Activated T-cell treated with anti-CD3 and anti-CD28 coated beads, Interleukin-2, amount 50 U/mL, for 4 hours (primary cell): Measurements from ENCODE around the gene ACAD11. TPM values are rescaled to one million over a fixed set of nuclear protein-coding genes. Genes with fewer than 3 reads are reported as not detected.
"Not testable (repeated sequence)": the region's sequence is repeated elsewhere in the genome, so short reads cannot be mapped to it uniquely, and the experiment has no call there.

Experiments used
- ATAC-seq, 2 donors: fragments of 200-7000 bp; cut with Tn5 transposase; one replicate each; pipeline ENCODE4 v1.10.0; 2021
- DNase-seq: peaks from one replicate; pipeline ENCODE4 v3.0.0-alpha.2; 2020
- H3K27me3 Mint-ChIP-seq: one replicate; pipeline ENCODE4 v1.8.0; 2021; ENCODE audit warnings: low read depth, mixed read lengths
- H3K36me3 Mint-ChIP-seq: one replicate; pipeline ENCODE4 v1.8.0; 2022; ENCODE audit warnings: mixed read lengths; ENCODE audit not compliant: insufficient read depth
- H3K4me1 Mint-ChIP-seq: one replicate; pipeline ENCODE4 v1.8.0; 2021; ENCODE audit warnings: low read depth, mixed read lengths
- H3K4me3 Mint-ChIP-seq: one replicate; pipeline ENCODE4 v1.8.0; 2021; ENCODE audit warnings: mild to moderate bottlenecking, moderate library complexity, mixed read lengths
- H3K9me3 Mint-ChIP-seq: one replicate; pipeline ENCODE4 v1.8.0; 2021; ENCODE audit warnings: mixed read lengths
- total RNA-seq, 3 donors: library from RNA; stranded (reverse); gene quantifications; one replicate each; pipeline ENCODE4 v1.2.1, GENCODE V29; 2021

ACAD11 gene
- total RNA-seq, 3 donors from 2014 or later = 6.5 to 12.1 (median 10.8) TPM

GRCh38 chr3:132660052-132660810 lies 622 bp upstream of the ACAD11 start, which contains the start of gene UBA5:
UBA5 (plus strand) TSS chr3:132660329; CDS start chr3:132660538, 209 bp downstream.
- H3K9me3 Mint-ChIP-seq = no peaks in the 10 kb centered on the region
- peak; percentile 95 to 96 for ATAC-seq
- peaks cover 46% of the 10 kb centered on the region for H3K4me1 Mint-ChIP-seq
- peak within 1 kb of the TSS; percentile 98 for H3K4me3 Mint-ChIP-seq
- peaks cover 7% of the 10 kb centered on the region for H3K36me3 Mint-ChIP-seq
- peak; percentile 56 for DNase-seq
- no peaks in the 10 kb centered on the region for H3K27me3 Mint-ChIP-seq

- H3K36me3 Mint-ChIP-seq = peaks cover 3% of the 10 kb centered on the region
- ATAC-seq (no peak), DNase-seq (no peak)
- peak overlapping the region; percentile 98 for H3K4me3 Mint-ChIP-seq
- no peaks in the 10 kb centered on the region for H3K9me3 Mint-ChIP-seq
- no peaks in the 10 kb centered on the region for H3K27me3 Mint-ChIP-seq
- H3K4me1 Mint-ChIP-seq = peaks cover 42% of the 10 kb centered on the region
These were observed 627 bp downstream of the ACAD11 start for GRCh38 chr3:132659000-132659364.

GRCh38 chr3:132657869-132658747 lies 1.5 kb downstream of the ACAD11 start:
- no peak for DNase-seq
- no peaks in the 10 kb centered on the region for H3K9me3 Mint-ChIP-seq
- H3K27me3 Mint-ChIP-seq = no peaks in the 10 kb centered on the region
- no peak for ATAC-seq
- H3K4me3 Mint-ChIP-seq = peak overlapping the region; percentile 98
- H3K4me1 Mint-ChIP-seq = peaks cover 34% of the 10 kb centered on the region
- H3K36me3 Mint-ChIP-seq = peaks cover 3% of the 10 kb centered on the region

- Mint-ChIP-seq H3K27me3 (no peaks in the 10 kb centered on the region), H3K4me3 (no peak overlapping the region), H3K9me3 (no peaks in the 10 kb centered on the region), H3K36me3 (no peaks in the 10 kb centered on the region), H3K4me1 (peaks cover 23% of the 10 kb centered on the region)
- ATAC-seq (no peak), DNase-seq (no peak)
These were observed 4.1 kb downstream of the ACAD11 start for GRCh38 chr3:132655471-132655870.

- no peaks in the 10 kb centered on the region for H3K9me3 Mint-ChIP-seq
- no peak overlapping the region for H3K4me3 Mint-ChIP-seq
- peaks cover 23% of the 10 kb centered on the region for H3K4me1 Mint-ChIP-seq
- no peaks in the 10 kb centered on the region for H3K36me3 Mint-ChIP-seq
- H3K27me3 Mint-ChIP-seq = no peaks in the 10 kb centered on the region
- DNase-seq (no peak), ATAC-seq (no peak)
These were observed 4.9 kb downstream of the ACAD11 start for GRCh38 chr3:132654721-132655120.

- DNase-seq (no peak), ATAC-seq (no peak)
- H3K4me1 Mint-ChIP-seq = peaks cover 22% of the 10 kb centered on the region
- no peaks in the 10 kb centered on the region for H3K36me3 Mint-ChIP-seq
- H3K9me3 Mint-ChIP-seq = no peaks in the 10 kb centered on the region
- H3K27me3 Mint-ChIP-seq = no peaks in the 10 kb centered on the region
- H3K4me3 Mint-ChIP-seq = no peak overlapping the region
These were observed 5.4 kb downstream of the ACAD11 start for GRCh38 chr3:132654190-132654589.

GRCh38 chr3:132652640-132653270 lies 6.9 kb downstream of the ACAD11 start:
- H3K9me3 Mint-ChIP-seq = no peaks in the 10 kb centered on the region
- DNase-seq (no peak), ATAC-seq (no peak)
- no peak overlapping the region for H3K4me3 Mint-ChIP-seq
- H3K36me3 Mint-ChIP-seq = no peaks in the 10 kb centered on the region
- H3K4me1 Mint-ChIP-seq = peaks cover 12% of the 10 kb centered on the region
- H3K27me3 Mint-ChIP-seq = no peaks in the 10 kb centered on the region

- H3K27me3 Mint-ChIP-seq = no peaks in the 10 kb centered on the region
- H3K36me3 Mint-ChIP-seq = peaks cover 2% of the 10 kb centered on the region
- H3K9me3 Mint-ChIP-seq = no peaks in the 10 kb centered on the region
- H3K4me1 Mint-ChIP-seq = peaks cover 3% of the 10 kb centered on the region
- no peak overlapping the region for H3K4me3 Mint-ChIP-seq
- ATAC-seq (no peak), DNase-seq (no peak)
These were observed 9.5 kb downstream of the ACAD11 start for GRCh38 chr3:132650153-132650552.

GRCh38 chr3:132645058-132645457 lies 14.6 kb downstream of the ACAD11 start:
- Mint-ChIP-seq H3K9me3 (no peaks in the 10 kb centered on the region), H3K27me3 (no peaks in the 10 kb centered on the region), H3K36me3 (peaks cover 8% of the 10 kb centered on the region), H3K4me1 (no peaks in the 10 kb centered on the region), H3K4me3 (no peak overlapping the region)
- no peak for DNase-seq
- ATAC-seq = no peak

GRCh38 chr3:132643366-132643765 lies 16.2 kb downstream of the ACAD11 start:
- no peaks in the 10 kb centered on the region for H3K27me3 Mint-ChIP-seq
- H3K9me3 Mint-ChIP-seq = no peaks in the 10 kb centered on the region
- H3K4me3 Mint-ChIP-seq = no peak overlapping the region
- H3K4me1 Mint-ChIP-seq = no peaks in the 10 kb centered on the region
- DNase-seq = no peak
- ATAC-seq = no peak
- H3K36me3 Mint-ChIP-seq = peaks cover 17% of the 10 kb centered on the region

- Mint-ChIP-seq H3K9me3 (no peaks in the 10 kb centered on the region), H3K27me3 (no peaks in the 10 kb centered on the region), H3K36me3 (peaks cover 20% of the 10 kb centered on the region), H3K4me1 (no peaks in the 10 kb centered on the region), H3K4me3 (no peak overlapping the region)
- no peak for DNase-seq
- no peak for ATAC-seq
These were observed 17.1 kb downstream of the ACAD11 start for GRCh38 chr3:132642539-132642847.

GRCh38 chr3:132641837-132642538 lies 17.6 kb downstream of the ACAD11 start:
- no peak overlapping the region for H3K4me3 Mint-ChIP-seq
- H3K36me3 Mint-ChIP-seq = peaks cover 23% of the 10 kb centered on the region
- no peaks in the 10 kb centered on the region for H3K4me1 Mint-ChIP-seq
- DNase-seq = no peak
- H3K27me3 Mint-ChIP-seq = no peaks in the 10 kb centered on the region
- no peak for ATAC-seq
- no peaks in the 10 kb centered on the region for H3K9me3 Mint-ChIP-seq

- not testable (repeated sequence) for ATAC-seq, H3K4me1 Mint-ChIP-seq, H3K9me3 Mint-ChIP-seq, H3K4me3 Mint-ChIP-seq, DNase-seq, H3K27me3 Mint-ChIP-seq
- H3K36me3 Mint-ChIP-seq = peaks cover 24% of the 10 kb centered on the region
These were observed 18.2 kb downstream of the ACAD11 start for GRCh38 chr3:132641427-132641826.

GRCh38 chr3:132638706-132639105 lies 20.9 kb downstream of the ACAD11 start:
- Mint-ChIP-seq H3K9me3 (no peaks in the 10 kb centered on the region), H3K27me3 (no peaks in the 10 kb centered on the region), H3K4me3 (no peak overlapping the region), H3K4me1 (no peaks in the 10 kb centered on the region), H3K36me3 (peaks cover 30% of the 10 kb centered on the region)
- ATAC-seq = no peak
- no peak for DNase-seq
